Vagina (tissue), 2 donors: ENCODE data around the gene EME2. TPM values are rescaled to one million over a fixed set of nuclear protein-coding genes. Genes with fewer than 3 reads are reported as not detected.

Experiments used
- DNase-seq, 2 donors: peaks; one replicate each; pipeline ENCODE4 v3.0.0-alpha.2; 2017; ENCODE audit errors: extremely low spot score in 2 of 2
- H3K27ac ChIP-seq: fragments of 200-600 bp; sonication (generic); one replicate; pipeline ENCODE4 v1.5.1; 2019
- H3K27me3 ChIP-seq: fragments of 200-600 bp; sonication (generic); one replicate; pipeline ENCODE4 v1.5.1; 2019
- H3K36me3 ChIP-seq, 2 donors: fragments of 200-600 bp; sonication (generic); one replicate each; pipeline ENCODE4 v1.5.1; 2017 to 2019
- H3K4me1 ChIP-seq: fragments of 200-600 bp; sonication (generic); one replicate; pipeline ENCODE4 v1.5.1; 2019
- H3K4me3 ChIP-seq, 2 donors: fragments of 200-600 bp; sonication (generic); 1 replicate in 1 of 2; 2 replicates in 1 of 2; pipeline ENCODE4 v1.5.1; 2016 to 2019
- H3K9me3 ChIP-seq: fragments of 200-600 bp; sonication (generic); one replicate; pipeline ENCODE4 v1.5.1; 2019
- CTCF ChIP-seq, 3 experiments: fragments of 450-650 bp in 2 of 3; fragments of 200-600 bp in 1 of 3; sonication (generic) in 1 of 3; IDR thresholded peaks; one replicate each; pipeline ENCODE4 v1.5.1; 2017 to 2019; ENCODE audit warnings: antibody characterized with exemption in 3 of 3, mild to moderate bottlenecking in 2 of 3, moderate library complexity in 2 of 3
- POLR2A ChIP-seq, 2 donors: fragments of 450-650 bp; IDR thresholded peaks; one replicate each; pipeline ENCODE4 v1.6.1; 2017; ENCODE audit warnings: antibody characterized with exemption in 2 of 2, mild to moderate bottlenecking in 2 of 2, moderate library complexity in 2 of 2
- POLR2AphosphoS5 ChIP-seq, 2 donors: sonication (generic); formaldehyde crosslinking; IDR thresholded peaks; one replicate each; pipeline ENCODE4 v1.9.0; 2017; ENCODE audit warnings: antibody characterized with exemption in 2 of 2, mild to moderate bottlenecking in 2 of 2, low read depth in 1 of 2; ENCODE audit not compliant: insufficient read depth in 1 of 2
- intact Hi-C: fragments of 100-400 bp; cut with DNase I; formaldehyde crosslinking; loops from one replicate; pipeline ENCODE4 v1.15.1; 2023
- total RNA-seq: library from RNA; depleted of rRNA; stranded (reverse); fragments of >200 nt; gene quantifications from one replicate; pipeline ENCODE4 v1.2.3, GENCODE V29; 2016

The EME2 gene
- total RNA-seq, 1 donor from 2014 or later = 13.5 TPM

- no peak for TF ChIP-seq POLR2A (IDR thresholded peaks at IDR 0.05)
- TF ChIP-seq CTCF (IDR thresholded peaks at IDR 0.05) = no peak
- TF ChIP-seq POLR2AphosphoS5 (IDR thresholded peaks at IDR 0.05; ENCODE audit: insufficient read depth in 1 of 2, low read depth in 1 of 2) = no peak
- no peaks in the 10 kb centered on the region for H3K9me3 ChIP-seq
- H3K36me3 ChIP-seq = peaks cover 0 to 47% of the 10 kb centered on the region in 2 donors
- intact Hi-C loops = no loop called here
- H3K27ac ChIP-seq = no peak overlapping the region
- no peak for DNase-seq
- H3K4me3 ChIP-seq = no peak overlapping the region
- peaks cover 17% of the 10 kb centered on the region for H3K4me1 ChIP-seq
- no peaks in the 10 kb centered on the region for H3K27me3 ChIP-seq
Observed at GRCh38 chr16:1820946-1821290, 48.3 kb downstream of the EME2 start.

GRCh38 chr16:1821861-1822611, 49.4 kb downstream of the EME2 start:
- Histone ChIP-seq H3K36me3 (peaks cover 0 to 37% of the 10 kb centered on the region in 2 donors), H3K27ac (no peak overlapping the region), H3K4me3 (no peak overlapping the region), H3K27me3 (no peaks in the 10 kb centered on the region), H3K9me3 (no peaks in the 10 kb centered on the region), H3K4me1 (peaks cover 17% of the 10 kb centered on the region)
- intact Hi-C loops = no loop called here
- no peak for DNase-seq
- TF ChIP-seq POLR2AphosphoS5 (IDR thresholded peaks at IDR 0.05; ENCODE audit: insufficient read depth in 1 of 2, low read depth in 1 of 2) (no peak), POLR2A (IDR thresholded peaks at IDR 0.05) (no peak), CTCF (IDR thresholded peaks at IDR 0.05) (no peak)

GRCh38 chr16:1822801-1823200, 50.2 kb downstream of the EME2 start:
- no peak for TF ChIP-seq CTCF (IDR thresholded peaks at IDR 0.05)
- TF ChIP-seq POLR2A (IDR thresholded peaks at IDR 0.05) = no peak
- no peak for TF ChIP-seq POLR2AphosphoS5 (IDR thresholded peaks at IDR 0.05; ENCODE audit: insufficient read depth in 1 of 2, low read depth in 1 of 2)
- Histone ChIP-seq H3K4me1 (peaks cover 21% of the 10 kb centered on the region), H3K9me3 (no peaks in the 10 kb centered on the region), H3K4me3 (no peak overlapping the region), H3K36me3 (peaks cover 0 to 34% of the 10 kb centered on the region in 2 donors), H3K27me3 (no peaks in the 10 kb centered on the region), H3K27ac (no peak overlapping the region)
- DNase-seq = no peak
- intact Hi-C loops = no loop called here

GRCh38 chr16:1823821-1824220, 51.2 kb downstream of the EME2 start:
- Histone ChIP-seq H3K27me3 (no peaks in the 10 kb centered on the region), H3K27ac (no peak overlapping the region), H3K4me3 (no peak overlapping the region), H3K36me3 (peaks cover 0 to 33% of the 10 kb centered on the region in 2 donors), H3K4me1 (peaks cover 31% of the 10 kb centered on the region), H3K9me3 (no peaks in the 10 kb centered on the region)
- no peak for DNase-seq
- intact Hi-C loops = no loop called here
- no peak for TF ChIP-seq CTCF (IDR thresholded peaks at IDR 0.05)
- no peak for TF ChIP-seq POLR2AphosphoS5 (IDR thresholded peaks at IDR 0.05; ENCODE audit: insufficient read depth in 1 of 2, low read depth in 1 of 2)
- no peak for TF ChIP-seq POLR2A (IDR thresholded peaks at IDR 0.05)

- H3K36me3 ChIP-seq = peaks cover 0 to 17% of the 10 kb centered on the region in 2 donors
- no peaks in the 10 kb centered on the region for H3K9me3 ChIP-seq
- no peak for DNase-seq
- intact Hi-C loops = no loop called here
- no peak overlapping the region for H3K27ac ChIP-seq
- TF ChIP-seq POLR2AphosphoS5 (IDR thresholded peaks at IDR 0.05; ENCODE audit: insufficient read depth in 1 of 2, low read depth in 1 of 2) (no peak), POLR2A (IDR thresholded peaks at IDR 0.05) (no peak), CTCF (IDR thresholded peaks at IDR 0.05) (no peak)
- H3K27me3 ChIP-seq = no peaks in the 10 kb centered on the region
- H3K4me3 ChIP-seq = peak overlapping the region; percentile 64 to 99
- peaks cover 45% of the 10 kb centered on the region for H3K4me1 ChIP-seq
Observed at GRCh38 chr16:1825381-1825863, 52.8 kb downstream of the EME2 start.
